DMS153 treated with DMSO at 0.1 percent for 48 hours (cell line): ENCODE data around the gene PLEKHG5.
"Not testable (repeated sequence)": the region's sequence is repeated elsewhere in the genome, so short reads cannot be mapped to it uniquely, and the experiment has no call there.

Experiments used
- DNase-seq: peaks from one replicate; lab custom pipeline; 2025; ENCODE audit not compliant: unreplicated experiment; lab: John Stamatoyannopoulos, UW

The PLEKHG5 gene

GRCh38 chr1:6496890-6497214 lies 5.4 kb upstream of the PLEKHG5 start:
- DNase-seq, result no peak

GRCh38 chr1:6496365-6496721 lies 4.9 kb upstream of the PLEKHG5 start:
- no peak for DNase-seq

- no peak for DNase-seq
Observed at GRCh38 chr1:6495540-6496364, 4.3 kb upstream of the PLEKHG5 start.

- no peak for DNase-seq
Observed at GRCh38 chr1:6495041-6495441, 3.6 kb upstream of the PLEKHG5 start.

- DNase-seq, result no peak
Observed at GRCh38 chr1:6494627-6495026, 3.2 kb upstream of the PLEKHG5 start.

- DNase-seq, result not testable (repeated sequence)
Observed at GRCh38 chr1:6493834-6494223, 2.4 kb upstream of the PLEKHG5 start.

GRCh38 chr1:6491966-6492365 lies 499 bp upstream of the PLEKHG5 start:
- no peak for DNase-seq

GRCh38 chr1:6491081-6491449 lies 402 bp downstream of the PLEKHG5 start:
- DNase-seq, result no peak

GRCh38 chr1:6490181-6491080 lies 1.0 kb downstream of the PLEKHG5 start:
- peak; percentile 20 for DNase-seq

GRCh38 chr1:6489799-6490180 lies 1.7 kb downstream of the PLEKHG5 start:
- DNase-seq, result peak; percentile 56

- no peak for DNase-seq
Observed at GRCh38 chr1:6489383-6489765, 2.1 kb downstream of the PLEKHG5 start.

- DNase-seq, result no peak
Observed at GRCh38 chr1:6488602-6489382, 2.7 kb downstream of the PLEKHG5 start.

GRCh38 chr1:6487804-6488484 lies 3.5 kb downstream of the PLEKHG5 start:
- no peak for DNase-seq

- peak; percentile 83 for DNase-seq
Observed at GRCh38 chr1:6486433-6487011, 4.9 kb downstream of the PLEKHG5 start.

GRCh38 chr1:6485168-6486101 lies 6.0 kb downstream of the PLEKHG5 start:
- DNase-seq, result no peak

- no peak for DNase-seq
Observed at GRCh38 chr1:6484826-6485167, 6.7 kb downstream of the PLEKHG5 start.

- no peak for DNase-seq
Observed at GRCh38 chr1:6483761-6484117, 7.7 kb downstream of the PLEKHG5 start.

- peak; percentile 39 for DNase-seq
Observed at GRCh38 chr1:6483017-6483760, 8.3 kb downstream of the PLEKHG5 start.

- no peak for DNase-seq
Observed at GRCh38 chr1:6481820-6482219, 9.6 kb downstream of the PLEKHG5 start.
